HK-2 (cell line): ENCODE results near the gene SELENOM.

Source experiments
- DNase-seq: peaks from one replicate; pipeline ENCODE4 v3.0.0-alpha.2; 2018; ENCODE audit not compliant: unreplicated experiment

Gene SELENOM

DNA sequence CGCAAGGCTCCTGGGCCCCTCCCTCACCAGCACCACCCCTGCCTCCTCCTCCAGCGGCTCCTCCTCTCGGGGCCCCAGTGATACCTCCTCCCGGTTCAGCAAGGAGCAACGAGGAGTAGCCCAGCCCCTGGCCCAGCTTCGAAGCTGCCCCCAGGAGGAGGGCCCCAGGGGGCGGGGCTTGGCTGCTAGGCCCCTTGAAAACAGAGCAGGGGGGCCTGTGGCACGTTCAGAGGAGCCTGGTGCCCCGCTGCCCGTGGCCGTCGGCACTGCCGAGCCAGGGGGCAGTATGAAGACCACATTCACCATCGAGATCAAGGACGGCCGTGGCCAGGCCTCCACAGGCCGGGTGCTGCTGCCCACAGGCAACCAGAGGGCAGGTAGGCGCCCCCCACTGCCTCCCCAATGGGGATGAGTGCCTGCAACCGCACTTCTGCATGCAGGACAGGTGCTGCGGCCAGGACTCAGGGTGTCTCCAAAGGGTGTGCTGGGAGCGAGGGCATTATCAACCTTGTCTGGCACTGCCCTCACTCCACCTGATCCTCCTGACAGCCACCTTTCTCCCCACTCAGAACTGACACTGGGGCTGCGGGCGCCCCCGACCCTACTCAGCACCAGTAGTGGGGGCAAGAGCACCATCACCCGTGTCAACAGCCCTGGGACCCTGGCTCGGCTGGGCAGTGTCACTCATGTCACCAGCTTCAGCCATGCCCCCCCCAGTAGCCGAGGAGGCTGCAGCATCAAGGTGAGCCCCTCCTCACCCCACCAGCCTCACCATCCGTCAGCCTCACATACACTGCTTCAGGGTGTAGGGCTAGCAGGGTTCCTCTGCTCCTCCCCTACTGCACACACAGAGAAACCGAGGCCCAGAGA lies 16.0 kb downstream of the SELENOM start:
- DNase-seq = no peak

DNA sequence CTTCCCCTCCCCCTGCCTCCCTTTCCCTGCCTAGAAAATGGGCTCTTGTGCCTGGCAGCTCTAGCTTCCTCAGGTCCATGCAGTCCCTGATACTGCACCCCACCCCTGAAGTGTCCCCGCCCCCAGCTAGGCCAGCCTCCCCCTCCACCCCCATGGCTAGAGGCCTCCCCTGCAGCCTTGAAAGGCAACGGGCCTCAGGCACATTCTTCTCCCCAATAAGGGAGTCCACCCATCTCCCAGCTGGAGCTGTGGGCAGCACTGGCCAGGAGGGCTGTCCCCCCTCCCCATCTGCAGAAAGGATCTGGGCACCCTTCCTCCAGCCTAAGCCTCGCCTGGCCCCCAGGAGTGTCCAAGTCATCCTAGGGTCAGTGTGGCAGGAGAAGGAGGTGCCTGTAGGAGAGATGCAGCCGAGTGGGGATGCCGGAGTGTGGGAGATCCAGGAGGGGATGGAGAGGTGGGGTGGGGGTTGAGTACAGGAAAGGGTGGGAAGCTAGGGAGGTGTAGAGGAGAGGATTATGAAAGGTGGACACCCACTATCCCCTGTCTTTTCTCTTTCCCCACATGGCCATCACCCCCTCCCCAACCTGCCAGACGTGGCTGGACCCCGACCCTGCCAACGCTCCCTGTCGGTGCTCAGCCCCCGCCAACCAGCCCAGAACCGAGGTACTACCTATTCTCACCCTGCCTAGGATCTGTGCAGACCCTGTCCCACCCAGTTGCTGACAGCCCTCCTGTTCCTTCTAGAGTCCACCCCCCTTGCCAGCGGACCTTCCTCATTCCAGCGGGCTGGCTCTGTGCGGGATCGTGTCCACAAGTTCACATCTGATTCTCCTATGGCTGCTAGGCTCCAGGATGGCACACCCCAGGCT lies 16.9 kb downstream of the SELENOM start:
- no peak for DNase-seq

DNA sequence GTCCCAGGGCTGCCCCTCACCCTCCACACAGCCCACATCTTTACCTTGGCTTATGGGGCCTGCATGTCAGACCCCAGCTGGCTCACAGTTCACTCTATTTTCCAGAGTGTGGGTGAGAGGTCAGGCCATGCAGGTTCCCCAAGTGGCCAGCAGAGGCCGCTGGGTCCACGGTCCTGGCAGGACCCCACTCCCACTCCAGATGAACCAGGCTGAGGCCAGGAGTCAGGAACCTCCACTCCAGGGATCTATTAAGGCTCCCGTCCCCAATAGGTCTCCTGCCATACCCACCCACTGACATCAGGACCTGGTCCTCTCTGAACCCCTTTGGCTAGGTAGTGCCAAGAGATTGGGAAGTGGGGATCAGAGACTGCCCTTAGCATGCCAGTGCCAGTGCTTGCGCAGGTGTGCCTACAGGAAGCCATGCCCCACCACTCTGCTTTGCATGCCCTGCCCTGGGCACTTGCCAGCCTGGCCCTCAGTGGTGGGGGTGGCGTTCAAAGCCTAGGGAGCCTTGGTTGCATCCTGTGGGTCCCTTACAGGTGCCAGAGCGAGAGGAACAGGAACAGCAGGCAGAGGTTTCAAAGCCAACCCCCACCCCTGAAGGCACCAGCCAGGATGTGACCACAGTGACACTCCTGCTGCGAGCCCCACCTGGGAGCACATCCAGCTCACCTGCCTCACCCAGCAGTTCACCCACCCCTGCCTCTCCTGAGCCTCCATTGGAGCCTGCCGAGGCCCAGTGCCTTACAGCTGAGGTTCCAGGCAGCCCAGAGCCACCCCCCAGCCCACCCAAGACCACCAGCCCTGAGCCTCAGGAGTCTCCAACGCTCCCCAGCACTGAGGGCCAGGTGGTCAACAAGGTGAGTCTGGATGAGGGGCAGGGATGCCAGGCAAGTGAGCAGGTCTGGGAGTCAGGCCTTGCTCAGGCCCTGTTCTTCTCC lies 17.9 kb downstream of the SELENOM start:
- DNase-seq = no peak

DNA sequence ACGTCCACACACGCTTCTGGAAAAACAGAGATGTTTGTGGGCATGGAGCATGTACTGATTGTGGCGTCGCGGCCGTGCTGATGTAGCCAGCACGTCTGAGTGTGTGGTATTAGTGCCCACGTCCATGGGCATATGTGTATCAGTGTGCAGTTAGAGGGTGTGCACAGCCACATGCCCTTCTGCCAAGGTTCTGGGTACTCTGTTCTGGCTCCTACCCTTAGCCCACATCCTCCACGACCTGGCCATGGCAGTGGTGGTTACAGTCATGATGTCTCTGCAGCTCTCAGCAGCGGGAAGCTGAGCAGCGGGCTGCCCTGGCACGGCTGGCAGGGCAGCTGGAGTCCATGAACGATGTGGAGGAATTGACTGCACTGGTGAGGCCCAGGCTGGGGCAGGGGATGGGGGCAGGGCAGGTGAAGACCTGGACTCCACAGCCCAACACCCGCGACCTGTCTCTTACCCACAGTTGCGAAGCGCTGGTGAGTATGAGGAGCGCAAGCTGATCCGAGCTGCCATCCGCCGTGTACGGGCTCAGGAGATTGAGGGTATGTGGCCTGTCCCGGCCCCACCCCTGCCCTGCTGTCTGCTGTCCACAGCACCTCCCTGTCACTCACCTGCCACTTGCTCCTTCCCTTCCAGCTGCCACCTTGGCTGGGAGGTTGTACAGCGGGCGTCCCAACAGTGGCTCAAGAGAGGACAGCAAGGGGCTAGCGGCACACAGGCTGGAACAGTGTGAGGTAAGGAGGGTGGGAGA lies 19.0 kb downstream of the SELENOM start:
- DNase-seq = no peak

DNA sequence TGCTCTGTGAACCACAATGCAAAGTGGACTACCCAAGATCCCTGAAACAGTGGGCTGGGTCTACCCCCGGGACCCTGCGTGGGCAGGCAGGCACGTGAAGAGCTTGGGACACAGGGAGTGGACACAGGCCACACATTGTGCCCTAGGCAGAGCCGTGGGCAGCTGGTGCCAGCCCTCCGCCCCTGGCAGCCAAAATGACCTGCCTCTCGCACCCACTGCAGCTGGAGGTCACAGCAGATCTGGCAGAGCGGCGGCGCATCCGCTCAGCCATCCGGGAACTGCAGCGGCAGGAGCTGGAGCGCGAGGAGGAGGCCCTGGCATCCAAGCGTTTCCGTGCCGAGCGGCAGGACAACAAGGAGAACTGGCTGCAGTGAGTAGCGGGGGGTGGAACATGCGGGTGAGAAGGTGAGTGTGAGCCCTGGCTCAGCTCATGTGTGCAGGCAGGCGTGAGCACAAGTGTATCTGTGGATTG lies 19.6 kb downstream of the SELENOM start:
- DNase-seq = no peak

DNA sequence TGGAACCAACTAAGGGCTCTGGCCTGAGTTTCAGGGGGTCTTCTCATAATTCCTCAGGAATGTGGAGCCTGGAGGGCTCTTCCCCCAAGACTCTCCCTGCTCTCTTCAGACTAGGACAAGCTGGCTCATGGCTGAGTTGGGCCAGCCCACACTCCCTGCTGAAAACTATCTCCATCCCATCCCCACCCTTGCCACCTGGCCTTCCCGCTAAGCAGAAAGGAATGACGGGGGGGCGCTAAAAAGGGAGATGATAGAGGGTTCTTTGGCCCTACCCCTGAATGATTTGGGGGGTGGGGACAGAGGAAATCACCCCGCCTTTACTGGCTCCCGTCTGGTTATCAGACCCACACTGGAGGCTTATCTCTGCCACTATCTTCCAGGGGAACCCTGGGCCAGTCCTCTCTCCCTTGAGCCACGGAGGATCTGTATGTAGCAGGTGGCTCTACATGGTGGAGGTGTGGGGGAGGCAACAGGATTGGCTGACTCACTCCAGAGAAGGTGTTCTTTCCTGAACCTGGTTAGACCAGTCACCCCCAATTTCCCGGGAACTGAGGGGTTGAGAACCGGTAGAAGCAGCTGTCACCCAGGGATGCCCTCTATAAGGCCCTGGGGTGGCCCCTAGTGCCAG lies 20.6 kb downstream of the SELENOM start:
- DNase-seq = no peak

DNA sequence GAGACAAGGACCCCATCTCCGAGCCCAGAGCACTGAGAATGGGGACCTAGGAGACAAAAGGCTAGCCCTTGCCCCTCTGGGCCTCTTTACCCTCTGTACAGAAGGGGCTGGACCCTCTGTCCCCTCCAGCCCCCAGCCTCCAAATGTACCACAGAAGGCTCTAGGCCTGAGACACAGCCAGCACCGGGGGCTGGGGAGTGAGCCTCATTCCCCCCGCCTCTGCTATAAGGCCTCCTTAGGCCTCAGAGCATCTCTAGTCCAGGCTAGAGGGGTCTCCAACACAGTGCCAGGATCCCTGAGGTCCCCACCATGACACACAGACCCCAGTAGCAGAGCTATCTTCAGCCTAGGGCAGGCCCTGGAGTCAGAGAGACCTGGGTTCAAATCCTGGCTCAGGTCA lies 21.4 kb downstream of the SELENOM start:
- DNase-seq = no peak

DNA sequence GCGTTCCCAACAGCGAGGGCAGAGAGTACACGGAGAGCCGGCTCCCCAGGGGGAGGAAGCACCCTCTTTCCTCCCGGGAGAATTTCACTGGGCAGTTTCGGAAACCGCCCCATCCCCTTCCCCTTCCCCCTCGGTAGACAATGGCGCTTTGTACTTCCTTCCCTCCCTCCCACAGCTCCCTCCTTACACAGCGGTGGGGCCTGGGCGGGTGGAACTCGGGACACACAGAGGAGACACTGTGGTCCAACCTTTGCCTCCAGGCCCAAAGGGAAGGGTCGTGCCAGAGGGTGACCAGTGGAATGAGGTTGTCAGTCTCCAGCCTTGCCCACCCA lies 21.9 kb downstream of the SELENOM start:
- no peak for DNase-seq

DNA sequence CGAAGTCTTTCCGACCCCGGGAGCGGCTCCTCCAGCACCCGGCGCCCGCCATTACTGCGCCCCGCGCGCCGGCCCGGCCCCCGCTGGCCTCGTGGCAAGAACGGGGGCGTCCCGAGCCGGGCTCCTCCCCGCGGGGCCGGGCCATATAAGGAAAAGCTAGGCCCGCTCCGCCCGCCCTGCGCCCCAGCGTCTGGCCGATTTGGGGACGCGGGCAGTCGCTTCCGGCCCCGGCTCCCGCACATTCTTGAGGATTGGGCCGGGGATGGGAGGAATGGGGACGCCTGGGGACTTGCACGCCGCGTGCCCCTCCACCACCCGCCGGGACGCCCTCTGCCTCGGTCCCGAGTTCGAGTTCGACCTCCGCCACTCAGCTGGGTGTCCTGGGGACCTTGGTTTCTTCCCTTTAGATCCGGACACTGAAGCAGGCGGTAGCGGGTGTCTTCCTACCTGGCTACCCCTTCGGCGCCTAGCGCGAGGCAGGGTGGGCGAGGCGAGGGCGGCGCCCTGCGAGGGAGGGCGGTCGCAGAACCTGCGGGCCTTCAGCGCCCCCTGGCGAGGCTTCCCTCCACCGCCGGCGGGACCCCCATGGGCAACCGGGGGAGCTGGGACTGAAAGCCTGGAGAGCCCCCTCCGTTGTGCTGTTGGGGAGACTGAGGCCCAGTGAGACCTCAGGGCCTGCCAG lies 22.4 kb downstream of the SELENOM start:
- DNase-seq = no peak

DNA sequence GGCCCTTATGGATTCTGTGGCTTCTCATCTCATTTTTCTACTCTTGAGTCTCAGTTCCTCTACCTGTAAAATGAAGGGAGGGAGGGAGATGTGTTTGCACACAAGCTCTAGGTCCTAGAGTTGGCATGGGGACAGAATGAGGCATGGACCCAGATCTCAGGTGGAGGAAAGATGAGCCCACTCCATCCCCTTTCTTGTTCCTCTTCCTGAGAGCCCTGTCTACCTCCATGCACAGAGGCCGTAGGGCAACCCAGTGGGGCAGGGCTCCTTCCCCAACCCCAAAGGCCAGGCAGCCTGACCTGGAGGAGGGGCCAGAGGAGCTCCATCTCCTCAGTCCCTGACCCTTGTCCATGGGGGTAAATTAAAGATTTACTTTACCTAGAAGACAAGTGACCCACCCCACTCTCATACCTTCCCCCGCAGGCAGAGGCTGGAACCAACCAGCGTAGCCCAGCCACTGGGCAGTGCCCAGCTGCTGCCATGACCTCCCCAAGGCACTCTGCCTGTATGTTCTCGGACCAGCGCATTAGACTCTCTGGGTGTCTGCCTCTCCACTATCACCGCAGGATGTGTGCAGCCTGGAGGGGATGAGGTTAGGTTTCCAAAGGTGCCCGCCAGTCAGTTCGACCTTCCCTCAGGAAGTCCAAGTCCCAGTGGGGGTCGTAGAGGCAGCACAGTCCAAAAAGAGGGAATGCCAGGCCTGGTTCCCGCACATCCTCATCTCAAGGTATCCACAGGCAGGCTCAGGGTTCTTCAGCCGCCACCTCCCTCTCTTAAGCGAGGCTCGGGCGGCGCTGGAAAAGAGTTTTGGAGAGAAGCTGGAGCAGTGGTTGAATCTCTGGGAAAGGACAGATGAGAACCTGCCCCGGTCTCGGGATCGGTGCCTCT lies 23.2 kb downstream of the SELENOM start:
- no peak for DNase-seq

DNA sequence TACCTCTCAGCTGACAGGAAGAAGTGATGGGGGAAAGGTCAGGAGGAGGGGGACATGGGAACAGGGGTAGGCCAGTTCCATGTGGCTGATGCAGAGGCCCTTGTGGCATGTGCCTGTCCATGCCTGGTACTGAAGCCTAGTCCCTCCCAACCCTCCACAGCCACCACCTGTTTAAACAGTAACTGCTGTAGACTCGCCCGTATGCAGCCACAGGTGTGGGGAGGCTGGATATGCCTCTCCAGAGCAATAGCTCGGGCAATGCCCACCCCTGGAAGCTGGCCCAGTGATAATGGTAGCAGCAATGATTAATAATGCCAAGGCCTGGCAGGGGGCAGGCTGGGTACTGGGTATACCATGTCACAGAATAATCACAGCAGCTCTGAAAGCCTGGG lies 24.0 kb downstream of the SELENOM start:
- DNase-seq = no peak

DNA sequence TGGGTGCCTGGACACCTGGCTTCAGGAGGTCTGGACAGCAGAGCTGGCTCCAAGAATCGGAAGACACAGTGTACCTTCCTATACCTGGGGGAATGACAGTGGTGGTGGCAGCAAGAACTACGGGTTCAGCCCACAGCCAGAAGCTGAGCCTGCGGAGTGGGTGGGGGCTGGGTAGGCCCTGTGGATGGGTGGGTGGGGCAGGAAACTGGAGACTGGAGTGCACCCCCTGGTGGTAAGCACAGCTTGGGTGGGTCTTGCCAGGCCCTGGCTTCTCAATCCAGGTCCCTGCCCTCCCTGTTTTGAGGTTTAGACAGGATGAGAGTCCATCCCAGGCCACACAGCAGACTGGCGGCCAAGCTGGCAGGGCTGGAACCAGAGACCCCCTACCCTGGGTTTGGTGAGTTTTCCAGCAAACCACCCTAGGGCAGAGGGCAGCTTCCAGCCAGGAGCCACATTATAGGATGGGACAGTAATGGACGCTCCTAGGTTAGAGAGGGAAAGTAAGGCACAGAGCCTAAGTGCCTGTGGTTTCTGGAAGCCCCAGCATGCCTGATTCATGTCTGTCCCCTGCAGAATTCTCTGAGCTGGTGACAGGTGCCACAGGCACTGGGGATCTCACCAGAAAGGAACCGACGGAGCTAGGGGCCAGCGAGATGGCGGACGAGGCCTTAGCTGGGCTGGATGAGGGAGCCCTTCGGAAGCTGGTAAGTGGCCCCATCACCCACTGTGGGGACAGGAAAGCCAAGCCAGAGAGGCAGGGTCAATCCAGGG lies 24.6 kb downstream of the SELENOM start:
- peak; percentile 66 for DNase-seq

DNA sequence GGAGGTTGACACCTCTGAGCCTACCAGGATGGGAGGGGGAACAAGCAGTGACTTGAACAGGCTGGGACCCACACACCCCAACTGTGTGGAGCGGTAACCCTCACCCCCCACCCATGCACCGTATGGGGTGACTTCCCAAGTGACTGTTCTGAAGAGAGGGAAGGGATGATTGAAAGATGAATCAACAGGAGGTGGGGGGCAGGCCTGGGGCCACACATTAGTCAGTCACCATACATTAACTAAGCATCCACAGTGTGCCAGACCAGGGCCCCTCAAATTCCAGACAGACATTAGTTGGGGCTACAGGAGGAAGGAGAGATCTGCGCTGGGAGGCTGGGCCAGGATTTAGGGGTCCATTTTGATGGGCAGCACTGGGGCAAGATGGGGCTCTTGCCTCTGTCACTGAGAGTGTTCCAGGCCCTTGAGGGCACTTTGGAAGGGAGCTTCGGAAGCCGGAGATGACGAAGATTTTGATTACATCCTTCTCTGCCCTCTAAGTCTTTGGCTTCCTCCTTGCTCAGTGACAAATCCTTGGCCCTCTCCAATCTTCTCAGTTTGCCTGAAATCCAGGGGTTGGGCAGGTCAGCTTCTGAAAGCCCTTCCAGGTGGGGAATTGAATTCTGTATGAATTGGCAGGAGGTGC lies 25.3 kb downstream of the SELENOM start:
- peak; percentile 71 for DNase-seq

DNA sequence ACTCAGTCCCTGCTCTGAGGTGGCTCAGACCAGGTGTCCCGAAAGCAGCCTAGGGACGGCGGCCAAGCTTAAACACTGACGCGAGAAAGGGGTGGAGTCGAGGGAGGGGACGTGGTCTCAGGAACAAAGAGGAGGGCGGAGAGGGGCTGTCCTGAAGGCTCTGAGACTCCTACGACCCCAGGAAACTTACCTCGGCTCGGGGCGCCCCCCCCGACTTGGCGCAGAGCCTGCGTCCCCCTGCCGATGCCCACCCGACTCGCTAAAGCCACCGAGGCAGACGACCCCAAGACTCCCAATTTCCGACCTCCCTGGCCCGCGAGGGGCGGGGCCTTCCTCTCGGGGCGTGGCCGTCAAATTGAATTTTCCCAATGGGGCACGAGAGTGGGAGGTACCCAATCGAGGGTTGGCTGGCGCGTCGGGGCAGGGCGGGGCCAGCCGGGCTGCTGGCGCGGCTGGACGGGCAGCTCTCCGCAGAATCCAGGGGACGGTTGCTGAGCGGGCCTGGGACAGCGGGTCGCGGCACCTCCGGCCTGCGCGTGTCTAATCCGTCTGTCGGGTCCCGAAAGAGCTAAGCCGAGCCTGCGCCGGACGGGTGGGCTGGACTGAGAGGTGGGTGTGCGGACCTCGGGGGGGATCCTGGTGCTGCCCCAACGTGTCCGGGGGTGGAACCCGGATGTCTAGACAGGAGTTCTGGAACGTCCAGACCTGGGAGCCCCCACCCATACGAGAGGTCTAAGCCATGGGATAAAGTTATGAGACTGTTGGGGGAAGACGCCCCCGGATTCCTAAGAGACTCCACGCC lies 26.3 kb downstream of the SELENOM start, which contains the start of gene SMTN:
TSS of gene SMTN (plus strand) at position 471 of the 802 bp plus-strand sequence. CDS start 1,941 bp downstream, outside the sequence.
- peak; percentile 89 for DNase-seq

DNA sequence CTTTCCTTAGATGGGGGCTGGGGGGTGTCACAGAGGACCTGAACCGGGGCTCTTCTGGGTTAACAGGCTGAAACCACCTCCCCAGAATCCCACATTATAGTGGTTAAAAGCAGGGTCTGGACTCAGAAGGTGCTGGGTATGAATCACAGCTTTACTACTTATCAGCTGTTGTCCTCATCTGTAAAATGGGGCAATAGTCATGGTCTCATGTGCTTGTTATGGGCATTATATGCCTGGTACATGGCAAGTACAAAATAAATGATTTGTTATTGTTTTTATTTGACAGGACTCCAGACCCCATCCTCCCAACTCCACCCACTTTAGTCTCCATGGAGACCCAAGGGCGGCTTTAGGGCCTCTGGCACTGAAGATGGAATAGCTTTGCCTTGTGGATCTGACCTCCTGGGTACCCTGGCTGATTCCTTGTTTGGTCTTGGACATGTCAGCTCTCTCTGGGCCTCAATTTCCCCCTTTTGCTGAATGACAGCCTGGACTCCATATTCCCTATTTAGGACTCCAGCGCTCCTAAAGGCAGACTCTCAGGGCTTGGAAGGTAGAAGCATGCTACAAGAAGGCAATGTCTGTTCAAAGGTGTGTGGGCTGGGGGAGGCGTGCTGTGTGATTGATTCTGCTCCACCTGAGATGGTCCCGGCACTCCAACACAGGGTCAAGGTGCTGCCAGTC lies 27.1 kb downstream of the SELENOM start:
- no peak for DNase-seq

DNA sequence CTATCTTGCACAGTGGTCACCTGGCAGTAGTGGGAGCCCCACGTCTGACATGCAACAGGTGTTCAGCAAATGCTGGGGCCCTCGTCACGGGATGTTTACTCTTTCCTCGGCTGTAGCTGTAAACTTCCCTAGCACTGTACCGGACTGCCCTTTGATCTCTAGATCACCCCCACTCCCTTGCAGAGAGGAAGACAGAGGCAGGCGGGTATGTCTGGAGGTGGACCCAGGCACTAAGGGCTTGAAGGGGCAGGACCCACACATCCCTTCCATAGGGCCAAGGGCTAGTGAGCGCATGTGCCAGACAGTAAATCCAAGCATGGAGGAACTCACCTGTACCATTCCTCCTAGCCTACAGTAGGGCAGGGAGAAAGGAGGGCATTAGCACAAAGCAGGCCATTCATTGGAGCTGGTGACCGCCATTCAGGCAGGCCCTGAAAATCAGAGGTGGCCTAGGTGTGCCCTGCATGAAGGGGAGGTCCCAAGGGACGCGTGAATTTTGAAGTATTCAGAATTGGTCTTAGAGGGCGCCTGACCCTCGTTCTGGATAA lies 28.2 kb downstream of the SELENOM start:
- DNase-seq = no peak
